Limb (tissue), 2 donors: Measurements from ENCODE around the gene DIP2A.
A peak's percentile ranks its signal among the peaks of the same experiment; 100 is the strongest.

Experiments
- DNase-seq, 2 donors: peaks; one replicate each; pipeline ENCODE4 v3.0.0-alpha.2; 2016; ENCODE audit errors: extremely low spot score in 2 of 2

DIP2A gene

GRCh38 chr21:46458315-46459023, at the start of gene DIP2A:
Gene DIP2A (plus strand): TSS chr21:46458891. CDS start chr21:46459132, 241 bp downstream.
- DNase-seq, result peak; percentile 97 to 98

DNA sequence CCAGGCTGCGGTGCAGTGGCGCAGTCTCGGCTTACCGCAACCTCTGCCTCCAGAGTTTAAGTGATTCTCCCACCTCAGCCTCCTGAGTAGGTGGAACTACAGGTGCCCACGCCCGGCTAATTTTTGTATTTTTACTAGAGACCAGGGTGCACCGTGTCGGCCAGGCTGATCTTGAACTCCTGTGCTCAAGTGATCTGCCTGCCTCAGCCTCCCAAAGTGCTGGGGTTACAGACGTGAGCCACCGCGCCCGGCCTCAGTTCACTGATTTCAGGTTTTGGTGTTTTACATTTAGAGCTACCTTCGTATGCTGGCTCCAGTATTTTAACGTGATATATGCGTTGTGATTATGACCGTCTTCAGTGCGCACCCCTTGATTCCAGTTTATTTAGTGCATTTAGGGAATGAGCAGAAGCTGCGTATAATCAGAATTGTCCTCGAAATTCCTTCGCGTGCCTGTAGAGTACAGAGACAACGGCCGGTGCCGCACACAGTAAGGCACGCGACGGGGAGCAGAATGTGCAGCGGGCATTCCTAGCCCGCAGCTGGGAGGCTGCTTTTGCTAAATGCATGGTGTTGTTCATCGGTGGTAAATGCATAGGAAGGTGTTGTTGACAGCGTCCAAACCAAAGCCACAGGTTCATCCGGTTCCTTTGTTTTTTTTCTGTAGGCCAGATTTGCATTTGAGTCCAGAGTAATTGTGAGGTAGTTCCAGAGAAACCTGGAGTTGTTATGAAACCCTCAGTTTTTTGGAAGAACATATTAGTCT, 48.9 kb upstream of the DIP2A start:
- DNase-seq, result no peak

GRCh38 chr21:46410516-46410915, 48.2 kb upstream of the DIP2A start:
- no peak for DNase-seq

- no peak for DNase-seq
These were observed 47.5 kb upstream of the DIP2A start for GRCh38 chr21:46411236-46411635.

DNA sequence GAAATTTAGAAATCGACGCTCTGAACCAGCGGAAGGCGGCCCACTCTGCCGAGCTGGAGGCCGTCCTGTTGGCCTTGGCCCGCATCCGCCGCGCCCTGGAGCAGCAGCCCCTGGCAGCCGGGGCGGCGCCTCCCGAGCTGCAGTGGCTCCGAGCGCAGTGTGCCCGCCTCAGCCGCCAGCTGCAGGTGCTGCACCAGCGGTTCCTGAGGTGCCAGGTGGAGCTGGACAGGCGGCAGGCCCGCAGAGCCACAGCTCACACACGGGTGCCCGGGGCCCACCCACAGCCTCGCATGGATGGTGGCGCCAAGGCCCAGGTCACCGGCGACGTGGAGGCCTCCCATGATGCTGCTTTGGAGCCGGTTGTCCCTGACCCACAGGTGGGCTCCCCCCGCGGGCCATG, 47.0 kb upstream of the DIP2A start:
- DNase-seq, result no peak

DNA sequence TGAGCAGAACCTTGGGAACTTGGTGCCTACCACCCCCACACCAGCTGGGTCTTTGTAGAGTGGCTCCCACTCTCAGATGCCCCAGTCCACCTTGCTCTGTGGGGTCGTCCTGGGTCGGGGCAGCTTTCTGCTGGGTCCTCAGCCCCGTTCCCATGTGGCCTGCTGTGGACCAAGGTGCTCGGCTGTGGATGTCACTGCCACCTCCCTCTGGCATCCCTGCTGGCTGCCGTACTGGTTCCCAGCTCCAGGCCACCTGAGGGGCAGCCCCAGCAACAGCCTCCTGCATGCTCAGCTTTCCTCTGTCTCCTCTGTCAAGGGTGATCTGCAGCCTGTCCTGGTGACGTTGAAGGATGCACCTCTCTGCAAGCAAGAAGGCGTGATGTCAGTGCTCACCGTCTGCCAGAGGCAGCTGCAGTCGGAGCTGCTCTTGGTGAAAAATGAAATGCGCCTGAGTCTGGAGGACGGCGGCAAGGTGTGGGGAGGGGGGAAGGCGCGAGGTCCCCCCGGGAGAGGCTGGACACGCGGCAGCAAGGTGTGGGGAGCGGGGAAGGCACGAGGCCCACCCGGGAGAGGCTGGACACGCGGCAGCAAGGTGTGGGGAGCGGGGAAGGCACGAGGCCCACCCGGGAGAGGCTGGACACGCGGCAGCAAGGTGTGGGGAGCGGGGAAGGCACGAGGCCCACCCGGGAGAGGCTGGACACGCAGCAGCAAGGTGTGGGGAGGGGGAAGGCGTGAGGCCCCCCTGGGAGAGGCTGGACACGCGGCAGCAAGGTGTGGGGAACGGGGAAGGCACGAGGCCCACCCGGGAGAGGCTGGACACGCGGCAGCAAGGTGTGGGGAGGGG, 45.9 kb upstream of the DIP2A start:
- DNase-seq, result no peak

DNA sequence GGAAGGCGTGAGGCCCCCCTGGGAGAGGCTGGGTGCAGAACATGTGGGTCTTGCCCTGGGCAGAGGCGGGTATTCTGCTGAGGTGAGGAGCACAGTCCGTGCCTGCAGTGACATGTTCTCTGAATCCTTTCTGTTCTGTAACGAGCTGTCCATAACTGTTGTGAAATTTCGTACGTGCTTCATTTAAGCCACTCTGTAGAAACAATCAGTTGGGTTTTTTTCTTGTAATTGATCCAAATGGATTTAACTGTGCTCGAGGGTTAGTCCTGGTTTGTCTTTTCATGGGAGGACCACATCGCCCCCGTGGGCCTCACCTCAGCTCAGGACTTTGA, 45.4 kb upstream of the DIP2A start:
- DNase-seq, result no peak

- DNase-seq, result no peak
These were observed 43.8 kb upstream of the DIP2A start for GRCh38 chr21:46414965-46415275.

GRCh38 chr21:46416551-46416950, 42.1 kb upstream of the DIP2A start:
- peak in 1 of 2 donors; percentile 21 for DNase-seq

GRCh38 chr21:46418265-46418946, 40.3 kb upstream of the DIP2A start:
- DNase-seq, result no peak

DNA sequence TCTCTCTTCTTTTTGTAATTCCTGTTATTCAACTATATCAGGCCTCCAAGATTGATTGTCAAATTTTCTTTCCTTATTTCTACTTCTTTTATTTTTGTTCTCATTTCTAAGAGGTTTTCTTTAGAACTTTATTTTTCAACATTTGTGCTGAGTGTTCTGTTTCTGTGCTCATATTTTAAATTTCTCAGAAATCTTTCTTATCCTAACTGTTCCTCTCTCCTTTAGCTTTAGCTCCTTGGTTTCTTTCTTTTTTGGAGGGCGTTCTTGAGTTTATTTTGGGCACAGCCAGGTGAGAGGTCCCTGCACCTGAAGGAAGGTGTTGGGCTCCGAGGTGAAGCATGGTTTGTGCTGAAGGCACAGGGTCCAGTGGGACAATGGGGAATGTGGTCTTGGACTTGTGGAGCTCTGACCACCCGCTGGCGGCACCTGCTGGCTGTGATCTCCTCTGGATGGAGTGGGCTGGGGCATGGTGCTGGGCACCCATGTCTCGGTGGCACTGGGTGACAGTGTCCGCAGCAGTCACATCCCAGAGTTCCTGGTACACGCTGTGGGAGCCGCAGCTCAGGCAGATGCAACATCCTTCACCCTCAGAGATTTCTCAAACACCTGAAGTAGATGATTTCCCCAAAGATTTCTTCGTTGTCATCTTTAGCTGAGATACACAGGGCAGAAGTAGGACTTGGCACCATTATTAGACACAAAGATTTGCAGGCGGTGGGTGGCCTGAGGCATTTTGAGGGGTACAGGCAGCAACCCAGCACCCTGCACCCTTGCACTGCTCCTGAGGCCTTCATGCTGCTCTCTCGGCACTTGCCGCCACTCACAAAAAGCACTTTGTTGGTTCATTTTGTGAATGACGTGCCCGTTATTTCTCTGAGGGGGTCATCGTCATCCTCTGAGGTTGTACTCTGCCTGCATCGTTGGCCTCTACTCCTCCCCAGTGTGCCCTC, 38.2 kb upstream of the DIP2A start:
- DNase-seq, result peak in 1 of 2 donors; percentile 22

GRCh38 chr21:46421191-46421750, 37.4 kb upstream of the DIP2A start:
- DNase-seq, result peak in 1 of 2 donors; percentile 14

GRCh38 chr21:46421756-46422555, 36.7 kb upstream of the DIP2A start:
- peak in 1 of 2 donors; percentile 22 for DNase-seq

DNA sequence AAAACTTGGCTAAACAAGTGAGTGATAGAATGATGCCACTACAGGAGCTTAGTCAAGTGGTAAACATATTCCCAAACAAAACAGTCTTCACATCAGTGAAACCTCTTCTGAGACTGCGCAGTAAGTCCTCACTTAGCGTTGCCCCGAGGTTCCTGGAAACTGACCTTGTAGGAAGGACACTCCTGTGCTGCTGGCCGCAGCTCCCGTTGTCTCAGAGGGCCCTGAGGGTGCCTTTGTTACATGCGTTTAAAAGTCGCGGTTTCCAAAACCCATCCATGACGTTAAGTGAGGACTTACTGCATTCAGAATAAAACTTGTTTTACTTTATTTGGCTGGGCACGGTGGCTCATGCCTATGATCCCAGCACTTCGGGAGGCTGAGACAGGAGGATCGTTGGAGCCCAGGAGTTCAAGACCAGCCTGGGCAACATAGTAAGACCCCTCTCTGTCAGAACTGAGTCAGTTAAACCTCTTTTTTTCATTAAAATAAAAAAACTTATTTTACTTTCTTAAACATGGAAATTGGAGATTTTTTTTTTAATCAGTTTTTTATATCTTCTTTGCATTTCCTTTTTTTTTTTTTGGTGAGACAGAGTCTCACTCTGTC, 36.0 kb upstream of the DIP2A start:
- no peak for DNase-seq

GRCh38 chr21:46423546-46424038, 35.1 kb upstream of the DIP2A start:
- no peak for DNase-seq

- DNase-seq, result no peak
These were observed 34.6 kb upstream of the DIP2A start for GRCh38 chr21:46424039-46424591.

DNA sequence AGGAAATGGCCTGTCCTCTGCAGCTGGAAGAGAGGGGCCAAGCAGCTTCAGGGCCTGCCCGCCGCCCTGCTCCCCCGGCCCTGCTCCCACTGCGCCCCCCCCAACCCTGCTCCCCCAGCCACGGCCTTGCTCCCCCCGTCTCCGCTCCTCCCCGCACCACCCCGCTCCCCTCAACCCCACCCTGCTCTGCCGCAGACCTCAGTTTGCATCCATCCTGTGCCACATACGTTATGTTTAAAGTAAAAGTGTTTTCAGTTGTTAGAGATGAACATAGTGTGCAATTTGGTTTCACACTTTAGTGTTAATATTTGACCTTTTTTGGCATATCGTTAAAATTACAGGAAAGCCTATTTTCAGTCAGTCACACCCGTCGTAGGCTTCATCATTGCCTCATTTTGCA, 34.1 kb upstream of the DIP2A start:
- DNase-seq, result no peak

- DNase-seq, result no peak
These were observed 33.6 kb upstream of the DIP2A start for GRCh38 chr21:46425041-46425440.

- no peak for DNase-seq
These were observed 33.1 kb upstream of the DIP2A start for GRCh38 chr21:46425571-46425970.
